HepG2 (cell line): ENCODE results near the gene FIBIN.

Experiments used
- FOXP1 ChIP-seq, 2 experiments: fragments of 450-650 bp in 1 of 2; IDR thresholded peaks; 2 replicates each; pipeline ENCODE4 v1.6.1; 2017 to 2018; ENCODE audit warnings: antibody characterized with exemption in 1 of 2
- MED13 ChIP-seq: sonication (generic); formaldehyde crosslinking; IDR thresholded peaks from 2 replicates; pipeline ENCODE4 v1.5.0; 2020; ENCODE audit warnings: missing genetic modification reagents
- POLR2A ChIP-seq, 2 experiments: IDR thresholded peaks; 2 replicates each; pipeline ENCODE4 v1.6.1; 2011; ENCODE audit warnings: low read depth in 2 of 2, low read length in 2 of 2, mild to moderate bottlenecking in 1 of 2, moderate library complexity in 1 of 2; ENCODE audit not compliant: insufficient read depth in 1 of 2

DNA sequence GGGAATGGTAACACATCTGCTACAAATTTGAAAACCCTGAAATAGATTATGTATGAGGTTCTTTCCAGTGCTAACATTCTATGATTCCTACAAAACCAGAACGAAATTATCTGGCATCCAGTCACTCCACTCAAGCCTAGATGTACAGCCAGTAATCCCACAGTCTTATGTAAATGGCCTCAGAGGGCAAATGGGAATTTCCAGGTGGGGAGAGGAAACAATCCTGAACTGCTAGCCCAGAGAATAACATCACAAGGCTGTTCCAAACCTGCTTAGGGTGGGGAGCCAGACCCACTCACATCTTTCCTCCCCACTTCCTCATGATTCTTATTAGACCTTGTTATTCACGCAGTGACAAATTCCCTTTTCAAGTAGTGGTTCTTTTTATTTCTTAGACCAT is 3.5 kb downstream of the FIBIN start:
- no peak for TF ChIP-seq FOXP1 (IDR thresholded peaks at IDR 0.05)
- TF ChIP-seq FOXP1 (CRISPR knock-in tag; IDR thresholded peaks at IDR 0.05) = no peak
- no peak for TF ChIP-seq POLR2A (IDR thresholded peaks at IDR 0.05; ENCODE audit: insufficient read depth in 1 of 2, low read depth in 2 of 2, low read length in 2 of 2)
- no peak for TF ChIP-seq MED13 (CRISPR knock-in tag)
